ENCODE results near the gene HNF1B.

Gene HNF1B

DNA sequence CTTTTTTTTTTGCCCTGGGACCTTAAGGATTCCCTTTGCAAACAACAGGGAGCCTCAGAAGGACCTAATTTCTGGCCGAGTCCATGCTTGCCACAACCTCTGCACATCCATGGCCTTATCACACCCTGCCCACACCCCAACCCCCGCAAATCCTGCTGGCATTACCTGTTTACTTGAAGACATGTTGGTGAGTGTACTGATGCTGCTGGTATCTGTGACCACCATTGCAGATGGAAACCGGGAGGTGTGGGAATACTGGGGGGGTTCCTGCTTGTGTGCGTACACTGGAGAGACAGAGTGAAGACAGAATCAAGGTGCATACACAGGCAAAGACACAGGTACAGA is 46.0 kb downstream of the HNF1B start:
- no peaks in the 10 kb centered on the region for H3K36me3 ChIP-seq (ENCODE audit: control insufficient read depth, insufficient read depth, low read length)
- H3K27me3 ChIP-seq (ENCODE audit: control insufficient read depth, insufficient read depth, low read length) = no peaks in the 10 kb centered on the region
- no peaks in the 10 kb centered on the region for H3K79me2 ChIP-seq
- H3K4me1 ChIP-seq = no peaks in the 10 kb centered on the region
- H3K4me3 ChIP-seq (ENCODE audit: low read depth, low read length) = no peak overlapping the region
- H3K27ac ChIP-seq = no peak overlapping the region
- no peak overlapping the region for H2AFZ ChIP-seq
- H3K9me3 ChIP-seq (ENCODE audit: control insufficient read depth, low read length) = no peaks in the 10 kb centered on the region
- no peak overlapping the region for H3K9ac ChIP-seq
- TF ChIP-seq, protein P1, sequence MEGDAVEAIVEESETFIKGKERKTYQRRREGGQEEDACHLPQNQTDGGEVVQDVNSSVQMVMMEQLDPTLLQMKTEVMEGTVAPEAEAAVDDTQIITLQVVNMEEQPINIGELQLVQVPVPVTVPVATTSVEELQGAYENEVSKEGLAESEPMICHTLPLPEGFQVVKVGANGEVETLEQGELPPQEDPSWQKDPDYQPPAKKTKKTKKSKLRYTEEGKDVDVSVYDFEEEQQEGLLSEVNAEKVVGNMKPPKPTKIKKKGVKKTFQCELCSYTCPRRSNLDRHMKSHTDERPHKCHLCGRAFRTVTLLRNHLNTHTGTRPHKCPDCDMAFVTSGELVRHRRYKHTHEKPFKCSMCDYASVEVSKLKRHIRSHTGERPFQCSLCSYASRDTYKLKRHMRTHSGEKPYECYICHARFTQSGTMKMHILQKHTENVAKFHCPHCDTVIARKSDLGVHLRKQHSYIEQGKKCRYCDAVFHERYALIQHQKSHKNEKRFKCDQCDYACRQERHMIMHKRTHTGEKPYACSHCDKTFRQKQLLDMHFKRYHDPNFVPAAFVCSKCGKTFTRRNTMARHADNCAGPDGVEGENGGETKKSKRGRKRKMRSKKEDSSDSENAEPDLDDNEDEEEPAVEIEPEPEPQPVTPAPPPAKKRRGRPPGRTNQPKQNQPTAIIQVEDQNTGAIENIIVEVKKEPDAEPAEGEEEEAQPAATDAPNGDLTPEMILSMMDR (IDR thresholded peaks at IDR 0.05) = no peak
- H3K4me2 ChIP-seq (ENCODE audit: low read length) = no peak overlapping the region

DNA sequence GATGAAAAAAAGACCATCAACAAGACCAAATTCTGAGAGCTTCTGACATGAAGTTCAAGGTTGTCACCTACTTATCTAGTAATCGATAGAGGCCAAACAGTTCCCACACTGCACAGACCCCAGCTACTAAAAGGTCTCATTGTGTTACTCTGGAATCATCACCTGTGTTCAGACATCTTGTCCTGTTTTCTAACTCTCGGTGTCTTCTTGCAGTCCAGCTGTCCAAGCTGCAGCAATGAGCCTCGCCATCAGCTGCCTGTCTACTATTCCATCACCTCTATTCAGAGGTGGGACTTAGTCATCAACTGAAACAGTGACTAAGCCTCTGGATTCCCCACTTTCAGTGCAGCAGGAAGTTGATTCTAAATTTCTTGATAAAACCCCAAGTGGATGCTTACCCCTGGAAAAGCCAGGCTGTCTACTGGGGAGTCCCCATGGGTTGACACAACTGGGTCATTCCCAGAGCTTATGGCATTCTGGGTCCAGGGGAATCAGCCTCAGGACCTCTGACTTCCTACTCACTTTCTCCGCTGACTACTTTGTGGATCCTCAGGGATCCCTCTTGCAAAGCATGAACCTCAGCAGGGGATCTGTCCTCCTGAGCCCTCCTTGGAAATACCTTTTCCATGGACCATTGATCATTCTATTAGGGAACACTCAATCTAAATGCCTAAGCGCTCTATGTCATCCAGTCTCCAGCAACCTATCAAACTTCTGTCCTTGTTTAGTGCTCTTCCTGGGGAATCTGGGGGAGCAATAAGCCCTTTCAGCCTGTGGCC is 46.5 kb downstream of the HNF1B start:
- H3K27ac ChIP-seq = no peak overlapping the region
- no peak overlapping the region for H2AFZ ChIP-seq
- H3K4me3 ChIP-seq (ENCODE audit: low read depth, low read length) = no peak overlapping the region
- TF ChIP-seq, protein P1 (IDR thresholded peaks at IDR 0.05) = no peak
- no peak overlapping the region for H3K4me2 ChIP-seq (ENCODE audit: low read length)
- no peaks in the 10 kb centered on the region for H3K79me2 ChIP-seq
- H3K9me3 ChIP-seq (ENCODE audit: control insufficient read depth, low read length) = no peaks in the 10 kb centered on the region
- H3K9ac ChIP-seq = no peak overlapping the region
- H3K4me1 ChIP-seq = no peaks in the 10 kb centered on the region
- no peaks in the 10 kb centered on the region for H3K27me3 ChIP-seq (ENCODE audit: control insufficient read depth, insufficient read depth, low read length)
- no peaks in the 10 kb centered on the region for H3K36me3 ChIP-seq (ENCODE audit: control insufficient read depth, insufficient read depth, low read length)

DNA sequence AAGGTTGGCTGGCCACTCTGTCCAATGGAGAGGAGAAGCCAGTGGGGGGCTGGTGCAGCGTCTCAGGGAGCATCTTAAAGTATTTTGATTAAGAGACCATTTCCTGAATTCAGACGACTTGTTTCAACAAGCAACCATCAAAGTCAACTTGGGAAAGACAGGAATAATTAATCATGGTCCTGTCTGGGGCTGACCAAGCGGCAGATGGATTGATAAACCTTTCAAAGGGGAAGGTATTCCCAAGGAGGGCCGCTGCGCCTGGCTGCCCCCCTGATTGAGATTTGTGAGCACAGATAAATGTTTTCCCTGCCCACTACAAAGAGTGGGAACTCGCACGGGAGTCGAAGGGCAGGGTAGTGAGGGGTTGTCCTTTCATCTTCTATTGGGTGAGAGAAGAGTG is 47.5 kb downstream of the HNF1B start:
- Histone ChIP-seq H3K4me1 (no peaks in the 10 kb centered on the region), H3K4me3 (ENCODE audit: low read depth, low read length) (no peak overlapping the region), H3K9ac (no peak overlapping the region), H3K36me3 (ENCODE audit: control insufficient read depth, insufficient read depth, low read length) (no peaks in the 10 kb centered on the region), H3K79me2 (no peaks in the 10 kb centered on the region), H3K9me3 (ENCODE audit: control insufficient read depth, low read length) (no peaks in the 10 kb centered on the region), H3K27ac (no peak overlapping the region), H3K27me3 (ENCODE audit: control insufficient read depth, insufficient read depth, low read length) (no peaks in the 10 kb centered on the region), H2AFZ (no peak overlapping the region), H3K4me2 (ENCODE audit: low read length) (no peak overlapping the region)
- TF ChIP-seq, protein P1 (IDR thresholded peaks at IDR 0.05) = no peak

DNA sequence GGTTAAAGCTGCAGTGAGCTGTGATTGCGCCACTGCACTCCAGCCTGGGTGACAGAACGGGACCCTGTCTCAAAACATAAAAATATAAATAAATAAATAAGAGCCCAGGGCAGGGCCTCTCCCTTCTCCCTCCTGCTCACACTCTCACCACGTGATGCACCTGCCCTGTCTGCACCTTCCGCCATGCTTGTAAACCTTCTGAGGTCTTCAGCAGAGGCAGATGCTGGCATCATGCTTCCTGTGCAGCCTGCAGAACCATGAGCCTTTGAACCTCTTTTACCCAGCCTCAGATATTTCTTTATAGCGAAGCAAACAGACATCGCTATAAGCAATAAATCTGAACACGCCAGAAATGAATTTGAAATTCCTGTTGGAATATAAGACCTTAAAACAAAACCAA is 48.5 kb downstream of the HNF1B start:
- TF ChIP-seq, protein P1 (IDR thresholded peaks at IDR 0.05) = no peak
- H3K9ac ChIP-seq = no peak overlapping the region
- no peak overlapping the region for H3K4me3 ChIP-seq (ENCODE audit: low read depth, low read length)
- no peak overlapping the region for H3K27ac ChIP-seq
- no peaks in the 10 kb centered on the region for H3K36me3 ChIP-seq (ENCODE audit: control insufficient read depth, insufficient read depth, low read length)
- no peaks in the 10 kb centered on the region for H3K9me3 ChIP-seq (ENCODE audit: control insufficient read depth, low read length)
- H3K79me2 ChIP-seq = no peaks in the 10 kb centered on the region
- no peaks in the 10 kb centered on the region for H3K27me3 ChIP-seq (ENCODE audit: control insufficient read depth, insufficient read depth, low read length)
- no peak overlapping the region for H3K4me2 ChIP-seq (ENCODE audit: low read length)
- H2AFZ ChIP-seq = no peak overlapping the region
- H3K4me1 ChIP-seq = no peaks in the 10 kb centered on the region

DNA sequence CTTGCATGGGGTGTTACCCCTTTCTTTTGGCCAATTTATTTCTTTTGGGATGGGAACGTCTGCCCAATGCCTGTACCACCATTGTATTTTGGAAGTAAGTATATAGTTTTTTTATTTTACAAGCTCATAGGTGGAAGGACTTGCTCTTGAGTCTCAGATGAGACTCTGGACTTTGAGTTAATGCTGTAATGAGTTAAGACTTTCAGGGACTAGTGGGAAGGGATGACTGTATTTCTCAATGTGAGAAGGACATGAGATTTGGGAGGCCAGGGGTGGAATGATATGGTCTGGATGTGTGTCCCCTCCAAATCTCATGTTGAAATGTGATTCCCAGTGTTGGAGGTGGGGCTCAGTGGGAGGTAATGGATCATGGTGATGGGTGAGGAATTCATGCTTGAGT is 49.1 kb downstream of the HNF1B start:
- Histone ChIP-seq H3K9me3 (ENCODE audit: control insufficient read depth, low read length) (no peaks in the 10 kb centered on the region), H3K79me2 (no peaks in the 10 kb centered on the region), H3K4me3 (ENCODE audit: low read depth, low read length) (no peak overlapping the region), H3K27ac (no peak overlapping the region), H3K36me3 (ENCODE audit: control insufficient read depth, insufficient read depth, low read length) (no peaks in the 10 kb centered on the region), H3K9ac (no peak overlapping the region), H3K4me1 (no peaks in the 10 kb centered on the region), H2AFZ (no peak overlapping the region), H3K4me2 (ENCODE audit: low read length) (no peak overlapping the region), H3K27me3 (ENCODE audit: control insufficient read depth, insufficient read depth, low read length) (no peaks in the 10 kb centered on the region)
- TF ChIP-seq, protein P1 (IDR thresholded peaks at IDR 0.05) = no peak
